Gastrocnemius medialis (tissue), 4 donors: Measurements from ENCODE around the gene USH2A. TPM values are rescaled to one million over a fixed set of nuclear protein-coding genes. Genes with fewer than 3 reads are reported as not detected.

Source experiments
- ATAC-seq, 2 donors: fragments of 150-250 bp; one replicate each; pipeline ENCODE4 v1.9.1; 2016
- DNase-seq, 2 donors: peaks; one replicate each; pipeline ENCODE4 v3.0.0-alpha.2; 2019
- H3K27ac ChIP-seq, 4 donors: fragments of 200-600 bp; sonication (generic); 1 replicate in 1 of 4; 2 replicates in 3 of 4; pipeline ENCODE4 v1.5.1; 2016 to 2018; ENCODE audit warnings: mild to moderate bottlenecking in 2 of 4, moderate library complexity in 1 of 4
- H3K27me3 ChIP-seq, 3 donors: fragments of 200-600 bp; sonication (generic) in 2 of 3; 1 replicate in 1 of 3; 2 replicates in 2 of 3; pipeline versions ENCODE4 v1.5.1 to v1.6.0; 2016 to 2019; ENCODE audit warnings: mild to moderate bottlenecking in 1 of 3, moderate library complexity in 1 of 3
- H3K36me3 ChIP-seq, 2 donors: fragments of 200-600 bp; sonication (generic) in 1 of 2; one replicate each; pipeline ENCODE4 v1.5.1; 2017 to 2018
- H3K4me1 ChIP-seq, 2 donors: fragments of 200-600 bp; sonication (generic) in 1 of 2; one replicate each; pipeline ENCODE4 v1.5.1; 2016 to 2017; ENCODE audit warnings: mild to moderate bottlenecking in 2 of 2
- H3K4me3 ChIP-seq, 4 donors: fragments of 200-600 bp; sonication (generic) in 3 of 4; 1 replicate in 1 of 4; 2 replicates in 3 of 4; pipeline ENCODE4 v1.5.1; 2016 to 2019; ENCODE audit warnings: mild to moderate bottlenecking in 2 of 4
- H3K9me3 ChIP-seq, 3 donors: fragments of 200-600 bp; sonication (generic) in 2 of 3; 1 replicate in 1 of 3; 2 replicates in 2 of 3; pipeline ENCODE4 v1.5.1; 2016 to 2019
- POLR2A ChIP-seq, 2 donors: fragments of 450-650 bp; IDR thresholded peaks; one replicate each; pipeline ENCODE4 v1.6.1; 2017; ENCODE audit warnings: antibody characterized with exemption in 2 of 2, mild to moderate bottlenecking in 2 of 2, moderate library complexity in 2 of 2
- in situ Hi-C, 4 donors: fragments of 200-750 bp; cut with MboI; loops; one replicate each; pipeline versions ENCODE4 v1.15.0 to v1.8.0; 2017; ENCODE audit warnings: low sequenced_read_pairs in 4 of 4
- intact Hi-C: fragments of 100-400 bp; cut with DNase I; formaldehyde crosslinking; loops from one replicate; pipeline ENCODE4 v1.15.1; 2023; ENCODE audit warnings: low total_unique reads
- total RNA-seq, 4 donors: library from RNA; depleted of rRNA; stranded (reverse); fragments of >200 nt; gene quantifications; one replicate each; pipeline versions ENCODE4 v1.1.0 to v1.2.3, GENCODE V29; 2016
- TF ChIP-seq, protein P1 (sequence below), 5 experiments: fragments of 450-650 bp in 3 of 5; fragments of 200-600 bp in 2 of 5; sonication (generic) in 2 of 5; IDR thresholded peaks in 4 of 5; conservative IDR thresholded peaks in 1 of 5; 1 replicate in 4 of 5; 2 replicates in 1 of 5; pipeline ENCODE4 v1.5.1; 2016 to 2019; ENCODE audit warnings: antibody characterized with exemption in 5 of 5, mild to moderate bottlenecking in 3 of 5, moderate library complexity in 3 of 5

The USH2A gene
- total RNA-seq, 4 donors from 2014 or later = 0.02 TPM; not detected in 3

DNA sequence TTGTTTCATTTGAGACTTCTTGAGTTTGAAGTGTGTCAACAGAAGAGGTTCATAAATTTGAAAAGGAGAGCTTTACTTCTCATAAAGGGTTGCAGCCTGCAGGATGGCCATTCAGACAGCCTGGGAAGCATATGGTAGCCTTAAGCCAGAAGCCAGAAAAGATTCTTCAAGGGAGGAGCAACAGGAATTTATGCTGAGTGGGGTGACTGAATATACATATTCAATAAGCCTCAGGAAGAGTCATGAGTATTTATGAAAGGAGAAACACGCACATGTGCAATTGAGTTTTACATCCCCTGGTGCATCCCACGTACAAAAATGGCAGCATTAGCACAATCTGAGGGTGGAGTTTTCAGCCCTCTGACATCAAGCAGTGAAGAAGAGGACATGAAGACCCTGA, 565.9 kb downstream of the USH2A start:
- ATAC-seq (no peak), DNase-seq (no peak)
- H3K9me3 ChIP-seq = no peaks in the 10 kb centered on the region
- intact Hi-C loops (no loop called here), in situ Hi-C loops (no loop called here)
- H3K4me1 ChIP-seq = no peaks in the 10 kb centered on the region
- TF ChIP-seq POLR2A (IDR thresholded peaks at IDR 0.05) = no peak
- TF ChIP-seq, protein P1, sequence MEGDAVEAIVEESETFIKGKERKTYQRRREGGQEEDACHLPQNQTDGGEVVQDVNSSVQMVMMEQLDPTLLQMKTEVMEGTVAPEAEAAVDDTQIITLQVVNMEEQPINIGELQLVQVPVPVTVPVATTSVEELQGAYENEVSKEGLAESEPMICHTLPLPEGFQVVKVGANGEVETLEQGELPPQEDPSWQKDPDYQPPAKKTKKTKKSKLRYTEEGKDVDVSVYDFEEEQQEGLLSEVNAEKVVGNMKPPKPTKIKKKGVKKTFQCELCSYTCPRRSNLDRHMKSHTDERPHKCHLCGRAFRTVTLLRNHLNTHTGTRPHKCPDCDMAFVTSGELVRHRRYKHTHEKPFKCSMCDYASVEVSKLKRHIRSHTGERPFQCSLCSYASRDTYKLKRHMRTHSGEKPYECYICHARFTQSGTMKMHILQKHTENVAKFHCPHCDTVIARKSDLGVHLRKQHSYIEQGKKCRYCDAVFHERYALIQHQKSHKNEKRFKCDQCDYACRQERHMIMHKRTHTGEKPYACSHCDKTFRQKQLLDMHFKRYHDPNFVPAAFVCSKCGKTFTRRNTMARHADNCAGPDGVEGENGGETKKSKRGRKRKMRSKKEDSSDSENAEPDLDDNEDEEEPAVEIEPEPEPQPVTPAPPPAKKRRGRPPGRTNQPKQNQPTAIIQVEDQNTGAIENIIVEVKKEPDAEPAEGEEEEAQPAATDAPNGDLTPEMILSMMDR (IDR thresholded peaks at IDR 0.05 in 4 of 5, conservative IDR thresholded peaks at IDR 0.05 in 1 of 5) = no peak
- H3K4me3 ChIP-seq = no peak overlapping the region
- H3K27me3 ChIP-seq = no peaks in the 10 kb centered on the region
- no peak overlapping the region for H3K27ac ChIP-seq
- no peaks in the 10 kb centered on the region for H3K36me3 ChIP-seq

DNA sequence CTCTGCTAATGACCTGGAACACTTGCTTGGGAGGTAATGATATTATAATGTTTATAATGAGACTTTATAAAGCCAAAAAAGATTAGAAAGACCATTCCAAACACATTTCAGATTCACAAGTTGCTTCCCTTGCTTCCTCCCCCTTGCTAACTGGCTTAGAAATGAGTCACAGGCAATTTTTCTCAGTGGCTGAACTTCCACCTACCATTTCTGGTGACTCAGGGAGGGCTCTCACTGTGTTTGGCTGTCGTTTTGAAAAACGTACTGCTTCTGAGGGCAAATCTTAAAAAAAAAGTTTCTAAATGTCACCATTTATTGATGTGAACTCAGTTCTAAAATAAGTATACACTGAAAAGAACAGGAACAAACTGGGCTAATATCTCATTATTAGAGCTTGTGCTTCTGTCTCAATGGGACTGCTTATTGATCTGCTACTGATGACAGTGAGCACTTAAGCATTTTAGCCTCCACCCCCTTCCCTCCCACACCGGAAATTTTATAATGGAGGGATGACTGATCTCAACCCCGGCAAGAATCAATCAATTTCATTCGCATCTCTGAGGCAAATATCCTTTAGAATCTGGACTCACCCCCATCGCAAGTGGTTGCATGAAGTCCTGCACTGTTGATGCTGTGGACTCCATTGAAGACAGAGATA, 577.9 kb downstream of the USH2A start:
- no peak for ATAC-seq
- no peaks in the 10 kb centered on the region for H3K4me1 ChIP-seq
- no peaks in the 10 kb centered on the region for H3K36me3 ChIP-seq
- TF ChIP-seq, protein P1 (IDR thresholded peaks at IDR 0.05 in 4 of 5, conservative IDR thresholded peaks at IDR 0.05 in 1 of 5) = no peak
- no peak for TF ChIP-seq POLR2A (IDR thresholded peaks at IDR 0.05)
- no peak for DNase-seq
- H3K9me3 ChIP-seq = no peaks in the 10 kb centered on the region
- H3K27ac ChIP-seq = no peak overlapping the region
- in situ Hi-C loops (no loop called here), intact Hi-C loops (no loop called here)
- H3K4me3 ChIP-seq = no peak overlapping the region
- no peaks in the 10 kb centered on the region for H3K27me3 ChIP-seq

GRCh38 chr1:215844777-215845176, 578.5 kb downstream of the USH2A start:
- no peaks in the 10 kb centered on the region for H3K36me3 ChIP-seq
- ATAC-seq (no peak), DNase-seq (no peak)
- no peaks in the 10 kb centered on the region for H3K9me3 ChIP-seq
- TF ChIP-seq POLR2A (IDR thresholded peaks at IDR 0.05) = no peak
- TF ChIP-seq, protein P1 (IDR thresholded peaks at IDR 0.05 in 4 of 5, conservative IDR thresholded peaks at IDR 0.05 in 1 of 5) = no peak
- in situ Hi-C loops (no loop called here), intact Hi-C loops (no loop called here)
- H3K27me3 ChIP-seq = no peaks in the 10 kb centered on the region
- H3K4me3 ChIP-seq = no peak overlapping the region
- H3K27ac ChIP-seq = no peak overlapping the region
- no peaks in the 10 kb centered on the region for H3K4me1 ChIP-seq

DNA sequence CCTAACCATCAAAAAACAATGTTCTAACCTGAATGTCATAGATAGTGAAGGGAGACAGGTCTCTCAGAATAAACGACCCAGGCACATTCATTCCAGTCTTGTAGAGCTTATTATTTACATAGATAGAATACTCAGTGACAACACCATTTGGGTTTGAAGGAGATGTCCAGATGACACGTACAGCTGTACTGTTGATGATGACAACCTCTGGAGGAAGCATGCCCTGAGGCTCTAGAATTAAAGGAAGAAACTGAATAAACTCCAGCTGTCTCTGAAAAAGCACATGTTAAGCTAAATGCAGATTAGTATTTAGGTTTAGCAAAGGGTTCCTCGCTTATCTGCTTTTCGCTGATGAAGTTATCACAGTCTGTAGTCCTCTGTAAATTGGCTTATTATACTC, 579.0 kb downstream of the USH2A start:
- Histone ChIP-seq H3K4me3 (no peak overlapping the region), H3K27ac (no peak overlapping the region), H3K36me3 (no peaks in the 10 kb centered on the region), H3K27me3 (no peaks in the 10 kb centered on the region), H3K4me1 (no peaks in the 10 kb centered on the region), H3K9me3 (no peaks in the 10 kb centered on the region)
- intact Hi-C loops = no loop called here
- in situ Hi-C loops = no loop called here
- TF ChIP-seq, protein P1 (IDR thresholded peaks at IDR 0.05 in 4 of 5, conservative IDR thresholded peaks at IDR 0.05 in 1 of 5) = no peak
- TF ChIP-seq POLR2A (IDR thresholded peaks at IDR 0.05) = no peak
- no peak for ATAC-seq
- no peak for DNase-seq

- Histone ChIP-seq H3K9me3 (no peaks in the 10 kb centered on the region), H3K27ac (no peak overlapping the region), H3K27me3 (no peaks in the 10 kb centered on the region), H3K4me1 (no peaks in the 10 kb centered on the region), H3K36me3 (no peaks in the 10 kb centered on the region), H3K4me3 (no peak overlapping the region)
- in situ Hi-C loops (no loop called here), intact Hi-C loops (no loop called here)
- no peak for ATAC-seq
- no peak for TF ChIP-seq POLR2A (IDR thresholded peaks at IDR 0.05)
- TF ChIP-seq, protein P1 (IDR thresholded peaks at IDR 0.05 in 4 of 5, conservative IDR thresholded peaks at IDR 0.05 in 1 of 5) = no peak
- DNase-seq = no peak
Measured at GRCh38 chr1:215842905-215843304, 580.3 kb downstream of the USH2A start.
